Liver (tissue), 9 donors: ENCODE measurements around the gene C1orf21. TPM values are rescaled to one million over a fixed set of nuclear protein-coding genes. Genes with fewer than 3 reads are reported as not detected.

ENCODE experiments used
- DNase-seq: peaks from one replicate; pipeline ENCODE4 v3.0.0-alpha.2; 2017; ENCODE audit warnings: low spot score
- H3K27ac ChIP-seq, 2 donors: one replicate each; pipeline ENCODE4 v1.7.0; 2013; ENCODE audit warnings: inconsistent platforms in 2 of 2, low read length in 2 of 2, control low read depth in 1 of 2, low read depth in 1 of 2, mild to moderate bottlenecking in 1 of 2
- H3K27me3 ChIP-seq, 4 donors: one replicate each; pipeline versions ENCODE4 v1.6.1 to v1.7.0; 2013; ENCODE audit warnings: low read length in 3 of 4, inconsistent platforms in 1 of 4, mild to moderate bottlenecking in 1 of 4, moderate library complexity in 1 of 4; ENCODE audit not compliant: control insufficient read depth in 4 of 4, insufficient read depth in 4 of 4
- H3K36me3 ChIP-seq, 4 donors: one replicate each; pipeline versions ENCODE4 v1.6.1 to v1.7.0; 2013; ENCODE audit warnings: low read length in 3 of 4, mild to moderate bottlenecking in 3 of 4, low read depth in 1 of 4, moderate library complexity in 1 of 4; ENCODE audit not compliant: control insufficient read depth in 4 of 4, insufficient read depth in 3 of 4
- H3K4me1 ChIP-seq, 4 donors: one replicate each; pipeline versions ENCODE4 v1.6.1 to v1.7.0; 2013; ENCODE audit warnings: low read length in 3 of 4, mild to moderate bottlenecking in 3 of 4, moderate library complexity in 1 of 4; ENCODE audit not compliant: control insufficient read depth in 4 of 4, insufficient read depth in 4 of 4
- H3K4me3 ChIP-seq, 3 donors: one replicate each; pipeline versions ENCODE4 v1.6.1 to v1.7.0; 2013; ENCODE audit warnings: low read length in 3 of 3, control low read depth in 1 of 3, low read depth in 1 of 3, mild to moderate bottlenecking in 1 of 3
- H3K9ac ChIP-seq, 2 donors: one replicate each; pipeline ENCODE4 v1.7.0; 2013; ENCODE audit warnings: low read length in 2 of 2, mild to moderate bottlenecking in 2 of 2, moderate library complexity in 2 of 2, control low read depth in 1 of 2, low read depth in 1 of 2
- H3K9me3 ChIP-seq, 4 donors: one replicate each; pipeline versions ENCODE4 v1.6.1 to v1.7.0; 2013; ENCODE audit warnings: low read length in 3 of 4; ENCODE audit not compliant: control insufficient read depth in 4 of 4
- ATF3 ChIP-seq: IDR thresholded peaks from 2 replicates; pipeline ENCODE4 v1.6.1; 2016; ENCODE audit warnings: antibody characterized with exemption
- CTCF ChIP-seq: fragments of 150-350 bp; IDR thresholded peaks from 2 replicates; pipeline ENCODE4 v1.5.1; 2017; ENCODE audit warnings: improper control_type of control experiment, low read depth, low read length; ENCODE audit not compliant: missing input control
- FOXA1 ChIP-seq: IDR thresholded peaks from 2 replicates; pipeline ENCODE4 v1.6.1; 2016; ENCODE audit warnings: antibody characterized with exemption
- GABPA ChIP-seq, 2 donors: IDR thresholded peaks in 1 of 2; conservative IDR thresholded peaks in 1 of 2; 2 replicates each; pipeline ENCODE4 v1.6.1; 2016; ENCODE audit warnings: antibody characterized with exemption in 2 of 2, mild to moderate bottlenecking in 1 of 2, moderate library complexity in 1 of 2
- HNF4G ChIP-seq: IDR thresholded peaks from 2 replicates; pipeline ENCODE4 v1.6.1; 2016; ENCODE audit warnings: antibody characterized with exemption
- JUND ChIP-seq, 2 donors: IDR thresholded peaks; 2 replicates each; pipeline ENCODE4 v1.6.1; 2016; ENCODE audit warnings: antibody characterized with exemption in 2 of 2
- MAX ChIP-seq: IDR thresholded peaks from 2 replicates; pipeline ENCODE4 v1.6.1; 2016; ENCODE audit warnings: antibody characterized with exemption
- NR2F2 ChIP-seq: IDR thresholded peaks from 2 replicates; pipeline ENCODE4 v1.6.1; 2016; ENCODE audit warnings: antibody characterized with exemption
- RAD21 ChIP-seq, 2 donors: IDR thresholded peaks; 2 replicates each; pipeline ENCODE4 v1.6.1; 2016; ENCODE audit warnings: antibody characterized with exemption in 2 of 2, mild to moderate bottlenecking in 2 of 2
- REST ChIP-seq: IDR thresholded peaks from 2 replicates; pipeline ENCODE4 v1.6.1; 2016; ENCODE audit warnings: antibody characterized with exemption, mild to moderate bottlenecking
- RXRA ChIP-seq, 2 donors: IDR thresholded peaks; 2 replicates each; pipeline ENCODE4 v1.6.1; 2017 to 2018; ENCODE audit warnings: antibody characterized with exemption in 2 of 2, mild to moderate bottlenecking in 1 of 2
- SP1 ChIP-seq: IDR thresholded peaks from 2 replicates; pipeline ENCODE4 v1.6.1; 2018; ENCODE audit warnings: antibody characterized with exemption, mild to moderate bottlenecking
- TAF1 ChIP-seq: conservative IDR thresholded peaks from 2 replicates; pipeline ENCODE4 v1.6.1; 2016; ENCODE audit warnings: antibody characterized with exemption, mild to moderate bottlenecking
- YY1 ChIP-seq: IDR thresholded peaks from 2 replicates; pipeline ENCODE4 v1.6.1; 2016; ENCODE audit warnings: antibody characterized with exemption, mild to moderate bottlenecking
- ZBTB33 ChIP-seq: IDR thresholded peaks from 2 replicates; pipeline ENCODE4 v1.6.1; 2016; ENCODE audit warnings: antibody characterized with exemption
- WGBS: extraction: QIAGEN DNeasy Blood & Tissue Kit; methylation state at CpG from one replicate; pipeline ENCODE4 v1.1.7; 2013; 5-methylcytosine and 5-hydroxymethylcytosine counted together
- polyA plus RNA-seq, 2 donors: library from polyadenylated mRNA; stranded (reverse) in 1 of 2; unstranded in 1 of 2; fragments of 200-250 nt in 1 of 2; fragments of >200 nt in 1 of 2; fragmentation: Nextera tagmentation in 1 of 2; extraction: Ambion mirVana in 1 of 2; gene quantifications; one replicate each; pipeline versions ENCODE4 v1.2.1 to v1.2.3, GENCODE V29; 2013 to 2015
- total RNA-seq, 2 donors: library from RNA; depleted of rRNA; stranded (reverse); fragments of >200 nt; gene quantifications; one replicate each; pipeline ENCODE4 v1.2.3, GENCODE V29; 2014
- donor health status: healthy.
- donor health status: healthy.
- donor health status: healthy.
- donor health status: healthy.
- donor health status: healthy.

C1orf21 gene
- total and polyA plus RNA-seq, 4 donors = 2.3 to 21.3 (median 13.4) TPM

- TF ChIP-seq CTCF = no peak
- TF ChIP-seq ZBTB33 = no peak
- no peak for TF ChIP-seq FOXA1
- TF ChIP-seq MAX = no peak
- no peak for TF ChIP-seq ATF3
- no peak for TF ChIP-seq YY1
Observed at GRCh38 chr1:184388319-184388889, 1.6 kb downstream of the C1orf21 start (continued).

- no peak for TF ChIP-seq TAF1
- no peak for TF ChIP-seq REST
- no peak for TF ChIP-seq JUND (IDR thresholded peaks at IDR 0.05)
- Histone ChIP-seq H3K4me3 (peak overlapping the region in 1 of 3 donors; percentile 82), H3K9ac (peak overlapping the region in 1 of 2 donors; percentile 50), H3K36me3 (no peaks in the 10 kb centered on the region), H3K4me1 (peaks cover 0 to 21% (median 11%) of the 10 kb centered on the region in 4 donors), H3K27ac (peak overlapping the region; percentile 46 to 56), H3K9me3 (no peaks in the 10 kb centered on the region), H3K27me3 (no peaks in the 10 kb centered on the region)
- no peak for DNase-seq
- 62% methylated on average over 5 of the region's 5 CpGs for WGBS
Observed at GRCh38 chr1:184388971-184389370, 2.1 kb downstream of the C1orf21 start.

- Histone ChIP-seq H3K36me3 (no peaks in the 10 kb centered on the region), H3K27ac (no peak overlapping the region), H3K4me1 (peaks cover 0 to 21% (median 11%) of the 10 kb centered on the region in 4 donors), H3K9me3 (no peaks in the 10 kb centered on the region), H3K9ac (no peak overlapping the region), H3K27me3 (no peaks in the 10 kb centered on the region), H3K4me3 (no peak overlapping the region)
- DNase-seq = no peak
- 77% methylated on average over 2 of the region's 2 CpGs for WGBS
- TF ChIP-seq SP1 = no peak
- TF ChIP-seq CTCF = no peak
- TF ChIP-seq NR2F2 = no peak
- TF ChIP-seq RXRA (IDR thresholded peaks at IDR 0.05) = no peak
- TF ChIP-seq TAF1 = no peak
- no peak for TF ChIP-seq ATF3
- no peak for TF ChIP-seq ZBTB33
- no peak for TF ChIP-seq RAD21 (IDR thresholded peaks at IDR 0.05)
- TF ChIP-seq YY1 = no peak
- TF ChIP-seq JUND (IDR thresholded peaks at IDR 0.05) = no peak
- TF ChIP-seq HNF4G = no peak
- TF ChIP-seq GABPA (IDR thresholded peaks at IDR 0.05 in 1 of 2, conservative IDR thresholded peaks at IDR 0.05 in 1 of 2) = no peak
Observed at GRCh38 chr1:184389446-184389845, 2.6 kb downstream of the C1orf21 start.
